ENCODE results near the gene OR9A2. TPM values are rescaled to one million over a fixed set of nuclear protein-coding genes. Genes with fewer than 3 reads are reported as not detected.

OR9A2 gene
- polyA plus RNA-seq: not detected
- long read RNA-seq, donor 1: 0 reads
- long read RNA-seq, donor 2: 0 reads
- long read RNA-seq, donor 3: 0 reads
- long read RNA-seq, donor 4: 0 reads
- long read RNA-seq, donor 5: 0 reads
- long read RNA-seq, donor 6: 0 reads
- long read RNA-seq, donor 7: 0 reads
- long read RNA-seq, donor 8: 0 reads
- long read RNA-seq, donor 9: 0 reads
- long read RNA-seq, donor 10: 0 reads
- long read RNA-seq, donor 11: 0 reads

GRCh38 chr7:143027032-143027431 is at the start of gene OR9A2:
Gene OR9A2 (minus strand): TSS chr7:143027132. CDS start chr7:143027132, 0 bp downstream.
- WGBS (ENCODE audit: insufficient coverage, low lambda C conversion rate): no CpG with 5 or more reads among the region's 1 CpG
- H3K27ac ChIP-seq (ENCODE audit: low read length): no peak within 1 kb of the TSS
- H3K9me3 ChIP-seq (ENCODE audit: control insufficient read depth, low read depth, low read length): no peaks in the 10 kb centered on the region
- no peaks in the 10 kb centered on the region for H3K36me3 ChIP-seq (ENCODE audit: control insufficient read depth, insufficient read depth, low read length)
- H3K4me3 ChIP-seq (ENCODE audit: low read length): no peak within 1 kb of the TSS
- no peaks in the 10 kb centered on the region for H3K27me3 ChIP-seq (ENCODE audit: control insufficient read depth, insufficient read depth, low read length)
- H3K4me1 ChIP-seq (ENCODE audit: control insufficient read depth, insufficient read depth, low read length): no peaks in the 10 kb centered on the region
- DNase-seq: no peak

DNA sequence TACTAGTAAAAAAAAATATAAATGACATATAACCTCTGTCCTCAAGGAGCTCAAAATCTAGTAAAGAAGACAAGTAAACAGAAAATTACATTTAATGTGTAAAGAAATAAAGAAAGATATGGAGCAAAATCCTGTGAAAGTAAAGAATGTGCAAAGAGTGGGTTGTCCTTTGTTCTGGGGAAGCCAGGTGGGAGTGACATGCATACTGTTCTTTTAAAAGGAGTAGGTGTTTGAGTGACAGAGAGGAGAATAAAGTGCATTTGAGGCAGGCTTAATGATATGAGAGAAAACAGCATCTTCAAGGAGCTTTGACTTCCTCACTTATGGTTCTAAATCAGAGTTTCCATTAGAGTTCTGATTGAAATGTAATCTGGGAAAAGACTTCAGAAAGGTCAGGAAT is 47.2 kb upstream of the OR9A2 start:
- Histone ChIP-seq H3K9me3 (ENCODE audit: control insufficient read depth, low read depth, low read length) (no peaks in the 10 kb centered on the region), H3K36me3 (ENCODE audit: control insufficient read depth, insufficient read depth, low read length) (no peaks in the 10 kb centered on the region), H3K4me1 (ENCODE audit: control insufficient read depth, insufficient read depth, low read length) (no peaks in the 10 kb centered on the region), H3K27ac (ENCODE audit: low read length) (no peak overlapping the region), H3K27me3 (ENCODE audit: control insufficient read depth, insufficient read depth, low read length) (no peaks in the 10 kb centered on the region), H3K4me3 (ENCODE audit: low read length) (no peak overlapping the region)
- DNase-seq: no peak

DNA sequence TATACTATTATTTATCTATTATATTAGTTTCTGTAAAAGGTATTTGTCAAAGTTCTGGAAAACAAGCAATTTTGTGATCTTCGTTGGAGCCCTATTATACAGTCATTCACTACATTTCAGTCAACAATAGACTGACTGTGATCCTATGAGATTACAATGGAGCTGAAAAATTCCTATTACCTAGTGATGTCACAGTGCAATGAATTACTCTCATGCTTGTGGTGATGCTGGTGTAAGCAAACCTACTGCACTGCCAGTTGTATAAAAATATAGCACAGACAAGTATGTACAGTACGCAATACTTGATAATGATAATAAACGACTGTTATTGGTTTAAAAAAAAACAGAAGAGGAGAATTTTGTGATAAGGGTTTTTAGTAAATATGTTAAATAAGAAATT is 46.6 kb upstream of the OR9A2 start:
- Histone ChIP-seq H3K9me3 (ENCODE audit: control insufficient read depth, low read depth, low read length) (no peaks in the 10 kb centered on the region), H3K36me3 (ENCODE audit: control insufficient read depth, insufficient read depth, low read length) (no peaks in the 10 kb centered on the region), H3K27ac (ENCODE audit: low read length) (no peak overlapping the region), H3K4me1 (ENCODE audit: control insufficient read depth, insufficient read depth, low read length) (no peaks in the 10 kb centered on the region), H3K4me3 (ENCODE audit: low read length) (no peak overlapping the region), H3K27me3 (ENCODE audit: control insufficient read depth, insufficient read depth, low read length) (no peaks in the 10 kb centered on the region)
- WGBS (ENCODE audit: insufficient coverage, low lambda C conversion rate): 90% methylated on average over 2 of the region's 3 CpGs
- DNase-seq: no peak

GRCh38 chr7:143069912-143070500 is 43.1 kb upstream of the OR9A2 start:
- no peaks in the 10 kb centered on the region for H3K36me3 ChIP-seq (ENCODE audit: control insufficient read depth, insufficient read depth, low read length)
- H3K4me1 ChIP-seq (ENCODE audit: control insufficient read depth, insufficient read depth, low read length): no peaks in the 10 kb centered on the region
- H3K9me3 ChIP-seq (ENCODE audit: control insufficient read depth, low read depth, low read length): no peaks in the 10 kb centered on the region
- no peaks in the 10 kb centered on the region for H3K27me3 ChIP-seq (ENCODE audit: control insufficient read depth, insufficient read depth, low read length)
- no peak for DNase-seq
- H3K27ac ChIP-seq (ENCODE audit: low read length): no peak overlapping the region
- no peak overlapping the region for H3K4me3 ChIP-seq (ENCODE audit: low read length)
- 80% methylated on average over 2 of the region's 6 CpGs for WGBS (ENCODE audit: insufficient coverage, low lambda C conversion rate)

DNA sequence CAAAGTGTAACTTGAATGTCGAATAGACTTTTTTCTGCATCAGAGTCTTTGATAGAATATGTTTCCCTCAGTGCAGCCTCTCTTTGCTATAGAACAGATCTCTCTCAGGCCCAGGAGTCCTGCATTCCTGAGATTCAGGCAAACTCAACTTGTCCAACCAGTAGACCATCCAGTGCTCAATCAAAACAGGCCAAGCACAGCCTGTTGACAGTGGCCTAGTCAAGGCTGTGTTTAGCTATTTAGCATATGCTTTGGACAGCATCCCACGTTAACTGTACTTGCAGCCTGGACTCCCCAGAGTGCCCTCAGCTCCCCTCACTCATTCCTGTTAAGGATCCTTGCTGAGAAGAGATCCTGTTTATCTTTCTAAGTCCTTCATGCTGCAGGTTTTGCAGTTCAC is 41.5 kb upstream of the OR9A2 start:
- no CpG with 5 or more reads among the region's 2 CpGs for WGBS (ENCODE audit: insufficient coverage, low lambda C conversion rate)
- Histone ChIP-seq H3K36me3 (ENCODE audit: control insufficient read depth, insufficient read depth, low read length) (no peaks in the 10 kb centered on the region), H3K27me3 (ENCODE audit: control insufficient read depth, insufficient read depth, low read length) (no peaks in the 10 kb centered on the region), H3K9me3 (ENCODE audit: control insufficient read depth, low read depth, low read length) (no peaks in the 10 kb centered on the region), H3K4me1 (ENCODE audit: control insufficient read depth, insufficient read depth, low read length) (no peaks in the 10 kb centered on the region), H3K4me3 (ENCODE audit: low read length) (no peak overlapping the region), H3K27ac (ENCODE audit: low read length) (no peak overlapping the region)
- DNase-seq: no peak

DNA sequence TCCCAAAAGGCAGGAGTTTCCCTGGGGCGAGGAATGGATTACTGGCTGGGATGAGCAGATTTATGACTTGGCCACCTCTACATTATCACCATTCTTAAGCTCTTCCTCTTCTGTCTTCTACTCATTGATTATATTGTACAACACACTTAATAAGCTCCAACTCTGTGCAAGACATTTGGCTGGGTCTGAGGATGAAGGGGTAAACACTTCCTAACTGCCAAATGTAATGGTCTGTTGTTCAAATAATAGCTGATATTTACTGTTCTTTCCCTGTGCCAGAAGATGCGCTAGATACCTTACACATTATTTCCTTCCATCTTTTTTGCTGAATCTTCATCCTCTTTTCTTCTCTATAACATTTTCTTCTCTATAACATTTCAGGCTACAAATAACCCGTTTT is 36.8 kb upstream of the OR9A2 start:
- Histone ChIP-seq H3K36me3 (ENCODE audit: control insufficient read depth, insufficient read depth, low read length) (no peaks in the 10 kb centered on the region), H3K27ac (ENCODE audit: low read length) (no peak overlapping the region), H3K27me3 (ENCODE audit: control insufficient read depth, insufficient read depth, low read length) (no peaks in the 10 kb centered on the region), H3K9me3 (ENCODE audit: control insufficient read depth, low read depth, low read length) (no peaks in the 10 kb centered on the region), H3K4me3 (ENCODE audit: low read length) (no peak overlapping the region), H3K4me1 (ENCODE audit: control insufficient read depth, insufficient read depth, low read length) (no peaks in the 10 kb centered on the region)
- DNase-seq: no peak
- 92% methylated on average over 2 of the region's 3 CpGs for WGBS (ENCODE audit: insufficient coverage, low lambda C conversion rate)

- Histone ChIP-seq H3K4me3 (ENCODE audit: low read length) (no peak overlapping the region), H3K27ac (ENCODE audit: low read length) (no peak overlapping the region), H3K4me1 (ENCODE audit: control insufficient read depth, insufficient read depth, low read length) (no peaks in the 10 kb centered on the region), H3K36me3 (ENCODE audit: control insufficient read depth, insufficient read depth, low read length) (no peaks in the 10 kb centered on the region), H3K27me3 (ENCODE audit: control insufficient read depth, insufficient read depth, low read length) (no peaks in the 10 kb centered on the region), H3K9me3 (ENCODE audit: control insufficient read depth, low read depth, low read length) (no peaks in the 10 kb centered on the region)
- no peak for DNase-seq
Observed at GRCh38 chr7:143055754-143056153, 28.8 kb upstream of the OR9A2 start.

DNA sequence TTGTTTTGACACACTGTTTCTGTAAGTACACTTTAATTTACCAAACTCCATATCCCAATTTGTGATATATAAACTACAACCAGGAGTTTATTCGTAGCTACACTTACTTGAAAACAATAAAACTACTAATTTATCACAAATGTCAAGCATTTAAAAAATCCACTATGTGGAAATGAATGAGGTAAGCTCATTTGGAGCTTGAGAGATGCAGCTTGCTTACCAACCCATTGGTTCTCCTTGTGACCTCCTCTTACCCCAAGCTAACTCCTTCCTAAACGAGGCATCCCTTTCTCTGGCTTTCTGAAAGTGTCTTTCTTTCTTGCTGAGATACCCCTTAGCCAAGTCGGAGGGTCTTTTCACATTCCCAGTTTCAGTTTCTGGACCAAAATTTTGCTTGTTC is 27.7 kb upstream of the OR9A2 start:
- no peak overlapping the region for H3K27ac ChIP-seq (ENCODE audit: low read length)
- 80% methylated on average over 1 of the region's 3 CpGs for whole genome bisulfite sequencing (ENCODE audit: insufficient coverage, low lambda C conversion rate)
- peaks cover 3% of the 10 kb centered on the region for H3K4me1 ChIP-seq (ENCODE audit: control insufficient read depth, insufficient read depth, low read length)

GRCh38 chr7:143052041-143052440 is 25.1 kb upstream of the OR9A2 start, which contains the start of gene OR6V1:
Gene OR6V1 (plus strand): TSS chr7:143052341. CDS start chr7:143052341, 0 bp downstream.
- H3K4me1 ChIP-seq (ENCODE audit: control insufficient read depth, insufficient read depth, low read length): peaks cover 17% of the 10 kb centered on the region
- 87% methylated on average over 2 of the region's 4 CpGs for WGBS (ENCODE audit: insufficient coverage, low lambda C conversion rate)

More for the DNA sequence above, 27.7 kb upstream of the OR9A2 start:
- no peak overlapping the region for H3K4me3 ChIP-seq (ENCODE audit: low read length)
- H3K9me3 ChIP-seq (ENCODE audit: control insufficient read depth, low read depth, low read length): no peaks in the 10 kb centered on the region
- DNase-seq: no peak
- no peaks in the 10 kb centered on the region for H3K27me3 ChIP-seq (ENCODE audit: control insufficient read depth, insufficient read depth, low read length)
- H3K36me3 ChIP-seq (ENCODE audit: control insufficient read depth, insufficient read depth, low read length): no peaks in the 10 kb centered on the region

DNA sequence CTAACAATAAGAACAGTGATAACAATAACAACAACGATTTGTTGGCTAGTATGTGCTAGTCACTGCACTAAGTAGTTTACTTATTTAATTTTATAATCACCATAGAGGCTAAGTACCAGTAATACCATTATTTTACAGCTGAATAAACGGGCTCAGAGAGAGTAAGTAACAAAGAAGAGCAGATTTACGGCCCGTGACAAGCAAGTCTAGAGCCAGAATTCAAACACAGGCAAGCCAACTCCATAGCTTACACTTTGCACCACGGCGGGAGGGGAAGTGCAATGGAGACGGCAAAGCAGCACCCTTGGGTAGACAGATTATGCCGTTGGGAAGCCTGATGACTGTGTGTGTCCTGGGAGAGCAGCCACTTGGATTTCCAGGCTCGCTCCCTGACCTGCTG is 24.0 kb upstream of the OR9A2 start:
- Histone ChIP-seq H3K9me3 (ENCODE audit: control insufficient read depth, low read depth, low read length) (no peaks in the 10 kb centered on the region), H3K27ac (ENCODE audit: low read length) (no peak overlapping the region), H3K4me3 (ENCODE audit: low read length) (no peak overlapping the region), H3K4me1 (ENCODE audit: control insufficient read depth, insufficient read depth, low read length) (peaks cover 21% of the 10 kb centered on the region), H3K36me3 (ENCODE audit: control insufficient read depth, insufficient read depth, low read length) (no peaks in the 10 kb centered on the region), H3K27me3 (ENCODE audit: control insufficient read depth, insufficient read depth, low read length) (no peaks in the 10 kb centered on the region)
- no peak for DNase-seq
- WGBS (ENCODE audit: insufficient coverage, low lambda C conversion rate): no CpG with 5 or more reads among the region's 9 CpGs

More at GRCh38 chr7:143052041-143052440, 25.1 kb upstream of the OR9A2 start, which contains the start of gene OR6V1:
- DNase-seq: no peak
- Histone ChIP-seq H3K36me3 (ENCODE audit: control insufficient read depth, insufficient read depth, low read length) (no peaks in the 10 kb centered on the region), H3K9me3 (ENCODE audit: control insufficient read depth, low read depth, low read length) (no peaks in the 10 kb centered on the region), H3K27ac (ENCODE audit: low read length) (no peak within 1 kb of the TSS), H3K27me3 (ENCODE audit: control insufficient read depth, insufficient read depth, low read length) (no peaks in the 10 kb centered on the region), H3K4me3 (ENCODE audit: low read length) (no peak within 1 kb of the TSS)

DNA sequence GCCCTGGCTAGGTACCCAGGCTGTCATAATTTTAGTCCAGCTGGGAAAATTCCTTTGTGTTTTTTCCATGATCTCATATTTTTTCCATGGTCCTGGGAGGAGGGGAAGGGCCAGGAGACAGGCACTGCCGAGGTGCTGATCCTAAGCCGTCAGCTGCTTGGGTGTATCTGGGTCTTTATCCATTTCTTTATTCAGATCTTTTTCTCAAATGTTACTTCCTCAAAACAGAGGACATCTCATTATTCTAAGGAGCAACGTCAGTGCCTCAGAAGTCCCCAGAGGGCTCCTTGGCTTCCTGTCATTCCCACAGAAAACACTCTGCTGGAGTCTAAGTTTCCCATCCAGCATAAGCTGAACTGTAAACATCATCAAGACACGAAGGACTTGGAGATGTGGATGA is 22.4 kb upstream of the OR9A2 start:
- Histone ChIP-seq H3K9me3 (ENCODE audit: control insufficient read depth, low read depth, low read length) (no peaks in the 10 kb centered on the region), H3K36me3 (ENCODE audit: control insufficient read depth, insufficient read depth, low read length) (no peaks in the 10 kb centered on the region), H3K27me3 (ENCODE audit: control insufficient read depth, insufficient read depth, low read length) (no peaks in the 10 kb centered on the region), H3K4me3 (ENCODE audit: low read length) (no peak overlapping the region), H3K27ac (ENCODE audit: low read length) (no peak overlapping the region), H3K4me1 (ENCODE audit: control insufficient read depth, insufficient read depth, low read length) (peaks cover 21% of the 10 kb centered on the region)
- WGBS (ENCODE audit: insufficient coverage, low lambda C conversion rate): no CpG with 5 or more reads among the region's 4 CpGs
- DNase-seq: peak in 1 of 2 donors; percentile 7
